Stimulated activated CD4-positive, alpha-beta T cell treated with anti-CD3 and anti-CD28 coated beads, Interleukin-12 subunit alpha, Interleukin-12 subunit beta, amount 100 ng/mL, for 24 hours (primary cell): Measurements from ENCODE around the gene CUTA.

Experiments
- DNase-seq, 2 experiments: peaks; one replicate each; pipeline ENCODE4 v3.0.0-alpha.2; 2020; ENCODE audit warnings: low read depth in 2 of 2

The CUTA gene

DNA sequence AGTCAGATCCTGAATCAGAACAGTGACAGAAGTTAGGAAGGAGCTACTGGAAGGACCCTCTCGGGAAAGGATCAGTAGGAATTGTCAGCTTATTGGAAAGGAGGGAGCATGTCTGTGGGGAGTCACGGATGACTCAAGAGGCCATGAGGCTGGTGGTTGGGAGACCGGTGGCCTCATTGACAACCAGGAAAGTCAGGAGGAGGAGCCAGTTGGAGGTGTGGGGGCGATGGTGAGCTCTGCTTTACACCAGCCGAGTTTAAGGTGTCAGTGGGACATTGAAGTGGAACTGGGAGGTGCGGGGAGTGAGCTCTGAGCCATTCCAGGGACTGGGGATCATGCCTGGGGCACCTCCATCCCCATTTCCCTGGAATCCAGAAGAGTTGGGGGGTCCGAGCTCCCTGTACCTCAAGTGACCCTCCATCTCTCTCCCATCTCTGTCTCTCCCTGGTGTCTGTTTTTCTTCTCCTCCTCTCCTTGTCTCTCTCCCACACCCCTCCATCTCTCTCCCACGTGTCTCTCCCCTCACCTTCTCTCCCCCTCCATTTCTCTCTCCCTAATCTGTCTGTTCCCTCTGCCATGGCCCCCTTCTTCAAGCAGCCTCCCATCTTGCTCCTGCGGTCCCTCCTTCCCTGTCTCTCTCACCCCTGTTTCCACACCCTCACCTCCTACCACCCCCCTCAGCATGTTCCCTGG, 22.2 kb upstream of the CUTA start:
- DNase-seq = no peak

DNA sequence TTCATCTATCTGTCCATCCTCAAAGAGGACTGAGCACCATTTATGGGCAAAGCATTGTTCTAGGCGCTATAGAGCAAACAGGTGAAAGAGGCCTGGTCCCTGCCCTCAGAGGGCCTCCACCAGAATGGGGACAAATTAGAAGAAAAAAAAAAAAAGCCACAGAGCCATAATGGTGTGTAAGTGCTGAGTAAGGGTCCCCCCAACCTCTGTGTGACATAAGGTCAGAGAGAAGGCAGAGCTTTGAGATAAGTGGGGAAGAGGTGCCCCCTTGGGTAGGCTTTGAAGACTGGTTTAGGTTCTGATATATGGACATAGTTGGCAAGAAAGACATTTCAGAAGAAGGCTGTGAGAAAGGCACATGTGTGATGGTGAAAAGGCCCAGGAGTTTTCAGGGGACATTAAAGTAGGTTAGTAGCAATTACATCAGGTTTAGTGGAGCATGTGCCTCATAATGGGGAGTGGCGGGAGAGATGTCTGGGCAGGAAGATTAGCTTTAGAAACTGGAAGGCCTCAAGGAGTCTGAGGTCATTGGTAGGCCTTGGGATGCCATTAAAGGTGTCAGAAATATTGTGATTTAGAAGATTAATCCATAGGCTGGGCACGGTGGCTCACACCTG, 21.2 kb upstream of the CUTA start:
- no peak for DNase-seq

DNA sequence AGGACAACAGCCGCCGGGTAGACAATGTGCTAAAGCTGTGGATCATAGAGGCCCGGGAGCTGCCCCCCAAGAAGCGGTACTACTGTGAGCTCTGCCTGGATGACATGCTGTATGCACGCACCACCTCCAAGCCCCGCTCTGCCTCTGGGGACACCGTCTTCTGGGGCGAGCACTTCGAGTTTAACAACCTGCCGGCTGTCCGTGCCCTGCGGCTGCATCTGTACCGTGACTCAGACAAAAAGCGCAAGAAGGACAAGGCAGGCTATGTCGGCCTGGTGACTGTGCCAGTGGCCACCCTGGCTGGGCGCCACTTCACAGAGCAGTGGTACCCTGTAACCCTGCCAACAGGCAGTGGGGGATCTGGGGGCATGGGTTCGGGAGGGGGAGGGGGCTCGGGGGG, 19.8 kb upstream of the CUTA start:
- DNase-seq = no peak

DNA sequence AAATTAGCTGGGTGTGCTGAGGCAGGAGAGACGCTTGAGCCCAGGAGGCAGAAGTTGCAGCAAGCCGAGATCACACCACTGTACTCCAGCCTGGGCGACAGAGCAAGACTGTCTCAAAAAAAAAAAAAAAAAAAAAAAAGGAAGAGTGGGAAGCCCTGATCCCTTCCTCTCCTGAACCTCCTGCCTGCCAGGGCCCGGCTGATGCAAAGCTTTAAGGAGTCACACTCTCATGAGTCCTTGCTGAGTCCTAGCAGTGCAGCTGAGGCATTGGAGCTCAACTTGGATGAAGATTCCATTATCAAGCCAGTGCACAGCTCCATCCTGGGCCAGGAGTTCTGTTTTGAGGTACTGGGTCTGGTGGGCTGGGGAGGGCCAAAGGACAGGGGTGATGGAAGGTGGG, 17.1 kb upstream of the CUTA start:
- no peak for DNase-seq

DNA sequence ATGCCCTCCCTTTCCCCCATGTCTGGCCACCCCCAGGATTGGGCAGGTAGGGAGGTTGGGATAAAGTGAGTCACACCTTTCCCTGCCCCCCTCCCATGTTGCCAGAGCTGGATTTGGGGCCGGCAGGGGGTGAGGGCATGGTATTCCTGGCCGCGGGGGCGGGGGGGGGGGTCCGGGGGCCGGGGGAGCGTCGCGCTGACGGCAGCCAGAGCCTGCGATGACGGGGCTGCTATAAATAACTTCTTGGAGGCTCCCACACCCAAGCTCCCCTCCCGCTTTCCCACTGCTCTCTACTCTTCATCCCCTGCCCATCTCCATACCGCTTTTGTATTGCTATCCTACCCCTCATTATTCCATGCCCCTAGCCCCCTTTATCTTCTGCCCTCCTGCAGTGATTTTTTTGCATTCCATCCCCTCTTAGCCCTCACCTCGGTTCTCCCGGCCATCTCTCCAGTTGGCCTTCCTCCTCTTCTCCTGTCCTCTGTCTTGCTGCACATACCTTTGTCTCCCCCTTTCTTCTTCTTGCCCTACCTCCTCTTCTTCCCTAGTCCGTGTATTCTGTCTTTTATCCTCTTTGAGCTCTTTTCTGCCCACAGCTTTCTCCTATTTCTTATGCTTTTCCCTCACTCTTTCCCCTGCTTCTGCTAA, 15.8 kb upstream of the CUTA start:
- no peak for DNase-seq

DNA sequence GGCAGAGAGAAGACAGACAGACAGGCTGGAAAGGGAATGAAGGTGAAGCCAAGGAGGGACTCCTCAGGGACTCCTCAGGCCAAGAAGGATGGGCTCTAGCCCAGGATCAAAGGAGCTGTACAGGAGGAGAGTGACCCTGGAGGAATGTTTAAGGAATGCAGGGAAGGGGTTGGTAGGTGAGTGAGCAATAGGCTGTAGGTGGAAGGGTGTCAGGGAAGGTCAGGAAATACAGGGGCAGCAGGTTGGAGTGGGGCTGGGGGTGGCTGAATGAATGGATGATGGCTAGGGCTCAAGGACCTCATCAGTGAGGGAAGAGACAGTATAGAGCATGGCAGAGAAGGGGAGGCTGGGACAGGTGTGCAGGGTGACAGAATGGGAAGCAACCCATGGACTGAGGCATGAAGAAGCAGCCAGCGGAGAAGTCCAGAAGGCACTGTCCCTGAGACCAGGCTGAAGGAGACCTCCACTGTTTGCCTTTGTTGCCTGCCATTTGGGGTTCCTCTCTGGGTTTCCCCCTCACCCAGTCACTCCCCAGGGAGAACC, 15.2 kb upstream of the CUTA start:
- no peak for DNase-seq

DNA sequence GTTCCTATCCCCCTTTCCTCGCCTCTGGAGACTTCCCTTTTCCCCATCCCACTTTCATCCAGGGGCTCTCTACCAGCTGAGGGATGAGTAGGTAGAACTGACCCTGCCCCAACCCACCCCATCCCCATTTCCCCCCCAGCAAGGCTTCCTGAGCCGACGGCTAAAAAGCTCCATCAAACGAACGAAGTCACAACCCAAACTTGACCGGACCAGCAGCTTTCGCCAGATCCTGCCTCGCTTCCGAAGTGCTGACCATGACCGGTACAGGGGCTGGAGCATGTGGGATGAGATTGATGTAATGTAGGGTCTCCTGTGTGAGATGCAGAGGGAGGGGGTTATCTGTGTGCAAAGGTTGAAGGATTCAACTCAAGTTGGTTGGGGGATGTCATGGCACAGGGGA, 14.6 kb upstream of the CUTA start:
- DNase-seq = no peak

DNA sequence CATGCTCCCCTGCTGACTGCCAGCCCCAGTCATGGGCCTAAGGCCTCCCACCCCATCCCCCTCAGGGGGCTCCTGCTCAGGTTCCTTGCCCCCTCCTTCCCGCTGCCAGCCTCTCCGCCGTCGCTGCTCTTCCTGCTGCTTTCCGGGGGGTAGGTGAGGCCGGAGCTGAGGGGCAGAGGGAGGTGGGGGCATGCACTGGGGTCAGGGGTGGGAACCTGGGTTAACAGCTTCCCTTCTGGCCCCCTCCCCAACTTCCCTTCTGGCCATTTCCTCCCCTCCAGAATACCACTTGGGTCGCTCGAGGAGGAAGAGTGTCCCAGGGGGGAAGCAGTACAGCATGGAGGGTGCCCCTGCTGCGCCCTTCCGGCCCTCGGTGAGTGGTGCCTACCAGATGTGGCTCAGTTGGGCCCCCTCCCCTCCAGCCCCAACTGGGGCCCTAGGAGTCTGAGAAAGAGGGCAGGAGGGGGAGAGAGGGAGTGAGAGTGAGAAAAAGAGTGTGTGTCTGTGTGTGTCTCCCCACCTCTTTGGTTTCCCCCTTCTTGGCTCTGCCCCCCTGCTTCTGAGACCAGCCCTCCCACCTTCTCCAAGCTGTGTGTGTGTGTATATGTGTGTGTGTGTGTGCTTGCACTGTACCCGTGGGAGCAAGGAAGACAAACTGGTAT, 14.1 kb upstream of the CUTA start:
- no peak for DNase-seq

DNA sequence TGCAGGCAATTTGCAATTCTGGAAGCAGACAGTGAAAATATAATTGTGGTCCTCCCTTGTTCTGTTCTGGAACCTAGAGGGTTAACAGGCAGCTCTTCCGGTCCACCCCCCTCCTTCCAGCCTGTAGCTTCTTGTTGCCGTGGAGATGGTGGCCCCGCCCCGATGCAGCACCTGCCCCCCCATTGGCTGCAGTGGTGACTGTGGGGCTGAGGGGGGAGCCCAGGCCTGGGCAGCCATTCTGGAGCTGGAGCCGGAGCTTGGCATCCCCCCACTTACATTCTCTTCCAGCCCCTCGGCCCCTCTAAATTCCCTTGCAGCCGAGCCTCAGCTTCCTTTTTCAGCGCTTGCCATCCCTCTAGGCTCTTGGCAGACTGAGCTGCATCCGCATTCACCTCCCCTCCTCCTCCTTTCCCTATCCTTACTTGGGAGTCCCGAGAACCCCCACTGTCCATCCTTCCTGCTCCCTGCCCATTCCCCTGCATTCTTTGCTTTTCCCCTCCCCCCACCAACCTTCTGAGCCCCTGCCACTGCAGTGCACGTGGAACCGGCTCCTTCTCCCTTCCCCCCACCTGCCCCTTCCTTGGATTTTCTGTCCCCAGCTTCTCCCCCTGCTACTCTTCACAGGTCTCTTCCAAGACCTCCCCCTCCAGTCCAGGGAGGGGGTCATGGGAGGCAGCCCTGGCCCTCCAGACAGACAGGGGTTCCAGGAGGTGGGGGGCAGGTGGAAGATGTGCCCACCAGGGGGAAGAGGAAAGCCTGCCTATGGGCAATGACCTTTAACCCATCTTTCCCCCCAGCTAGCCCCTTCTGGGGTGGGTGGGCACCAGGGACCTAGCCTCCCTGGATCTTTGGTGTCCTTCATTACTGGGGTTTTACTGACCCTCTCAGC, 13.3 kb upstream of the CUTA start:
- DNase-seq = peak; percentile 68 to 72

DNA sequence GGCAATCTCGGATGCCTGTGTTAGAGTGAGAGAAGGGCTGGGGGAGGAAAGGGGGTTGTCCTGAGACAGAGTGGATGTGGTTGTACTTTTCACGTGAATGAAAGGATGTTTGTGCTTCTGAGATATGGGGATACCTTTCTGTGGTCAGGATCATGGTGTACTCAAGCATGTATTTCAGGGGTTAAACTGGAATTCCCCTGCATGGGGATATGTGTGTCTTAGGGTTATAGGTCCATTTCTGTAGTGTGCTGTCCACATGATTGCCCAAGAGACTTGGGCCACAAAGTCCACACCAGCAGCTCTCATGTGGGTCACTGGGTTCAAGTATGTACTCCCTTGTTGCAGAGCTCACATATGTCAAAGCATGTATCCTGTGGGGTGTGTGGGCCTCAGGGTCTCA, 12.4 kb upstream of the CUTA start:
- DNase-seq = no peak

DNA sequence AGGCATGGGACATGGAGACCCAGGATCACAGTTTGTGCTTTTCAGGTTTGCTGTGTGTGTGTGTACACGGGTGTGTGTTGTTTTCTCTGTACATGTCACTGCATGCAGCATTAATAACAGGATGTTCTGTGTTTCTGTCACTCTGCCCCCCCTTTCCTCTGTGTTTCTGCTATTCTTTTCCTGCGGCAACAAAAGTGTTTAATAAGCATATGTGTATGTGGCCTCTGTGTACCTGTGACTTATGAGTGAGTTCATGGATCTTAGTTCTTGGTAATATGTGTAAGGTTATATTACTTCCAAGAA, 11.8 kb upstream of the CUTA start:
- DNase-seq = no peak

DNA sequence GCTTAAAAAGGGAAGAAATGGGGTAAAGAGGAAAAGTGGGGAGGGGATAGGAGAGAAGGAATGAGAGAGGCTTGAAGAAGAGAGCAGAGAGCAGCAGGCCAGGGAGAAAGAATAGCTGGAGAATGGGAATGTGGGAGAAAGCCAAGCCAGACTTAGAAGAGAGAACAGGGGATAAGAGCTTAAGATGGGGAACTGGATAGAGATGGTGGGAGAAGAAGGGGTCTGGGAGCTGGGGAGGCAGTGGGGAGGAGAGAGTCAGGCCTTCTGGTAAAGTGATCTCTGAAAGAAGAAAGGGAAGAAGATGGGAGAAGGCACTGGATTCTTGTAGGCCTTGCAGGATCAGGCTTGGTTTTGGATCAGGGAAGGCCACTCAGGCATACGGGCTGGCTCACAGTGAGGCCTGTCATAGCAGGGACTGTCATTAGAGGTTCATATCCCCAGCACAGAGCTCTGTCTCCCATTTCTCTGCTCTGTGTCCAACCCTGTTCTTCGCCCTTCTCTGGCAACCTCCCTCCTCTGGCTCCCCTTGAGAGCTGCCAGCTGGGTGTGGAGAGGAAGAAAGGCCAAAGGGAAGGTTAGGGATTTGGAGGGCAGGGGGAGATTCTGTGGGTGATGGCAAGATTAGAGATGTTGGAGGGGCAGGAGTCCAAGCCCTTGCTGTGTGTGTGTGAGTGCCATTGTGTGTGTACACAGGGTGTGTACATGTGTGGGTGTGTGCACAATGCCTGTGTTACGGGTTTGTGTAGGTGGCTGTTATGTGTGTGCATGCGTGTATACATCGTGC, 11.3 kb upstream of the CUTA start:
- no peak for DNase-seq

DNA sequence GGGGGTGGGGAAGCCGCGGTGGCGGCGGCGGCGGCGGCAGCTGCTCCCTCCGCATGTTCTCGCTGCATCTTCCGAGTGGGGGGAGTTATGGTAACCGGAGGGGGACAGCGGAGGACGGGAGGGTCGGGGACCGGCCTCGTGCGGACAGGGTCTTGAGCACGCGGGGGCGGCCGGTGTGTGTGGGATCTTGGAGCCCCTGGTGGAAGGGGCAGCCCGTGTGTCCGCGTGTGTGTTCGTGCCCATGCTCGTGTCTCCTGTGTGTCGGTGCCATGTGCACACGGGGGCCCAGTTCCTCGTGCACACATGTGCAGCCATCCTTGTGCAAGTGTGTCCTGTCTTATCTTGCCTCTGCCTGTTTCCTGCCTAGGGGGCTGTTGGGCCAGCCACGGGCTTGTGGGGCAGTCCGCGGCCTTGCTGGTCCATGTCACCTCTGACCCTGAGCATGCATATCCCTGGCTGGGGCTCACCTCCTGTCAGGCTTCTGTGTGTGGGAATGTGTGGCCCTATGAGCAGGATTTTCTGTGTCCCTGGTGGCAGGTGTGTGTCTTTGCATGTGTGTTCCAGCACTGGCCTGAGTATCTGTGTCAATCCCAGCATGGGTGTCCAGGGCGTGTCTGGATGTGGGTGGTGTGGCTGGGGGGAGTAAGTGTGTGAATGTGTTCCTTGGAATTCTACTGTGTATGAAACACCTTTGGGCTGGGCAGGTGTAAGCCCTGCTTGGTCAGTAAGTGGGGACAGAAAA, 10.5 kb upstream of the CUTA start:
- DNase-seq = no peak

DNA sequence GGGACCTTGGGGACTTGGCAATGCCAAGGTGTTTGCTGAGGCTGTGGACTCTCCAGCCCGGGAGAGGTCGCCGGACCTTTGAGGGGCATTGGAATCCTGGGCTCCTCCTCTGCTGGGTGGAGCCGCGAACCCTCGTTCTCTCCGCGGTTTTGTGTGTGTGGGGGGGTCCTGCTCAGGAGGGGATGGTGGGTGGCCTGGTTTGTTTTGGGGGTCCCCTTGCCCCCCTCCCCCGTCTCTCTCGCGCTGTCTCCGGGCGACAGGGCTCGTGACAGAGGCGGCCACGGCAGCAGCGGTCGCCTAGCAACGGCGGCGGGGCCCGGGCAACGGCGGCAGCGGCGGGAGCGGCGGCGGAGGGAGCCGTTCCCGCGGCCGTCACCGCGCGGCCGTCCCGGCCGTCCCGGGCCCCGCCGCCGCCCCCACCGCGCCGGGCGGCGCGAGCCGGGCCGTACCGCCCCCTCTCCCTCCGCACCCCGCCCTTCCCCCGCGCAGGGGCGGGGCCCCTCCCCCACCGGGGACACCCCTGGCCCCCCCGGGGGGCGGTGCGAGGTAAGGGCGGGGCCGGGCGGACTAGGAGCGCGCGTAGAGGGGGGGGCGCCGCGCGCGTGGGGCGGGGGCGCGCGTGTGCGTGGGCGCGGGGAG, 9.8 kb upstream of the CUTA start:
- no peak for DNase-seq

DNA sequence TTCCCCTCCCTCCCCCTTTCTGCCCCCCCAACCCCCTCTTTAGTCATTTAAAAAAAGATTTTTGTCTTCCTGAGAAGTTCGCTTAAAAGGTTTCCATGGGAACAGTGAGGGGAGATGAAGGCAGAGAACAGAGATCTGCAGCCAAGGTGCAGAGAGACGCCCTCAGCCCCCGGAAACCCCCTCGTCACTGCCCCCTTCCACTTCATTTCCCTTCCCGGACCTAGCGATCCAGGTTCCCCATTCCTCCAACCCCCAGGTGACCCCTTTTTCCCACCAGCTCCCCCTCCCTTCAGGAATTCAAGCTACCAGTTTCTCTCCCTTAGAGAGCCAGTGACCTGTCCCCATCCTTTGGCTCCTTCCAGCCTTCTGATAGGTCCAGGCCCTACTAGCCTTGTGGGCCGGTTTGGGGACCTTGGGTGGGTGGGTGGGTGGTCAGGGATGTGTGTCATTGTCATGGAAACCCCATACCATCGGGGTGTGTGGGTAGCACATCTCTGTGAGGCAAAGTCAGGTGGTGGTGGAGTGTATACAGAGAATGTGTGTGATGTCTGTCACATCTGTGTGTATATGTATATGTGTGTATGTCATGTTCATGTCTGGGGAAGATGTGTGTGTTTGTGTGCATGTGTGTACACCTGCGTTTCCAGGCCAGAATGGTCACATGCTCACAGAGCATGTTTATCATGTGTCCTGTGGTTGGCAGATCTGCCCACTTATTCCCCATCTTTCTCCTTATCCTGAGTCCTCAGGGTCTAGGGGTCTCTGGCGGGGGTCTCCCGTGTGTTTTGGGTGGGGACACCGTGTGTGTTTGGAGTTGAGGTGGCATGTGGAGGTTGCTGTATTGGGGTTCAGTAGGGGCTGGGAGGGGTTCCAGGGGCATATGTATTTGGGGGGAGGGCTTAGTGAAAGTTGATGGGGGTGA, 8.9 kb upstream of the CUTA start:
- no peak for DNase-seq

DNA sequence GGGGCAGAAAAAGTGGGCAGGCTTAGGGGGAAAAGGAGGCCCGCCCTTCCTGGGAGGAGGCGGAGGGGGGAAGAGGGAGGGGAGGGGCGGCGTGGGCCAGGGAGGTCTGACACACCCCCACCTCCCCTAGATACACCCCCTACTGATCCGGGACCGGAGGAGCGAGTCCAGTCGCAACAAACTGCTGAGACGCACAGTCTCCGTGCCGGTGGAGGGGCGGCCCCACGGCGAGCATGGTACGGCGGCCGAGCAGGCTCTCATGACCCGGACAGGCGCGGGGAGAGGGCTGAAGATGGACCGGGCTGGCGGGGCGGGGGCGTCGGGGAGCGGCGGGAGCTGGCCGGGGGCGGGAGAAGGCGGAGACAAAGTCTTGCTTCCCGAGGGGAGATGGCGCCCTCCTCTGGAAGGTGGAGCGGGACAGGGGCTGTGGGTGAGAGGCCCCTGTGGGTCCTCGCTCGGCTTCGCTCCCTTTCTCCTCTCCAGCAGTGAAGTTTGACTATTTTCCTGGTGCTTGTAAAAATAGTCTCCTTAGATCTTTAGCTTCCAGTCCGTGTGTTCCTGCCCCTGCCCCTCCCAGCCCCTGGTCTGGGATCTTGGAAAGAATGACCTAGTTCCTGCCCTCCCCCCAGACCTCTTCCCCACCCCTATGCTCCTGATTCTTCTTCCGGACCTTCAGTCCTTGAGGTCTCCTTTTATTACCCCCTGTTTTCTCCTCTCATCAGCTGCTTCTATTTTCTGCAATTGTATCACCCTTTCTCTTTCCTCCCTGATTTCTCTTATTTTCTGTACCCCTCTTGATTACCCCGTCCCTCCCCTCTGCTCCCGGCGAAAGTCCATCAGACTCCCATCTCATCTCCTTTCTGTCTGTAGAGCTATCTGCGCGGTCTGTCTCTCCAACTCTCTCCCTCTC, 8.0 kb upstream of the CUTA start:
- peak; percentile 61 to 87 for DNase-seq

DNA sequence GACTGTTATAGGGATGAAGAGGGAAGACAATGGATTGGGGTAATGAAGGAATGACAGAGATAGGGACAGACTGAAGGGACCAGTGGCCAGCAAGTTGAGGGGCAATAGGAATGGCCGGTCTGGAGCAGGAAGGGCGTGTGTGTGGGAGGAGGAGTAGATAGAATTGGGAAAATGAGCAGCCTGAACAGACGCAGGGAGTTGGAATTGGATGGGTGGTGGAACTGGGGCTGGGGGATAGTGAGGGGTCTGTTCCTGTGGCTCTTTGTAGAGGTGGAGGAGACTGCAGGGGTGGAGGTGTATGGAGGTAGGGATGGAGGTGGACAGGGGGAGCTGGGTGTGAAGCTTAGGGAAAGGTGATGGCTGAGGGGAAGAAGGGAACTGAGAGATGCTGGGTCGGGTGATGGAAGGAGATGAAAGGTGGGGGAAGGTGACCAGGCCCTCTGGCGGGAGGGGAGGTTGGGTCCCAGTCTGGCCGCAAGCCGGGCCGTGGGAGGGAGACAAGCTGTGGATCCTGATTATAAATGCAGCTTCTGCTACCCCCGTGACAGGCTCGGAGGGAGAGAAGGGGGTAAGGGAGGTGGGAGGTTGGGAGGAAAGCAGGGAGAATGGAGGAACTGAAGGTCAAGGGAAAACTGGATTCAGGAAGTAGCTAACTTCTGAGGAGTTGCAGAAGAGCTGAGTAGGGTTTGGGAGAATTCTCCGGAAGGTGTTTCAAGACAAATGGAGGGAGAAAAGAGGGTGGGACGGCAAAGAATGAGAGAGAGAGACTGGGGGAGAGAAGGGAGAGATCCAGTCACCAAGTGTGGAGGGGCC, 7.2 kb upstream of the CUTA start:
- DNase-seq = no peak
